Left renal cortex interstitium (tissue), 4 donors: ENCODE measurements around the gene RBM28. TPM values are rescaled to one million over a fixed set of nuclear protein-coding genes. Genes with fewer than 3 reads are reported as not detected.

Experiments used
- DNase-seq, 4 donors: peaks; one replicate each; pipeline ENCODE4 v3.0.0-alpha.2; 2013; ENCODE audit warnings: low read depth in 4 of 4, low spot score in 2 of 4, missing footprints in 1 of 4
- polyA plus RNA-seq, 4 donors: library from polyadenylated mRNA; unstranded; fragments of 120-200 nt; gene quantifications; one replicate each; pipeline ENCODE4 v1.2.1, GENCODE V29; 2013; ENCODE audit not compliant: insufficient read length in 4 of 4

The RBM28 gene
- polyA plus RNA-seq, 4 donors, result 33.8 to 60.2 (median 50.8) TPM

DNA sequence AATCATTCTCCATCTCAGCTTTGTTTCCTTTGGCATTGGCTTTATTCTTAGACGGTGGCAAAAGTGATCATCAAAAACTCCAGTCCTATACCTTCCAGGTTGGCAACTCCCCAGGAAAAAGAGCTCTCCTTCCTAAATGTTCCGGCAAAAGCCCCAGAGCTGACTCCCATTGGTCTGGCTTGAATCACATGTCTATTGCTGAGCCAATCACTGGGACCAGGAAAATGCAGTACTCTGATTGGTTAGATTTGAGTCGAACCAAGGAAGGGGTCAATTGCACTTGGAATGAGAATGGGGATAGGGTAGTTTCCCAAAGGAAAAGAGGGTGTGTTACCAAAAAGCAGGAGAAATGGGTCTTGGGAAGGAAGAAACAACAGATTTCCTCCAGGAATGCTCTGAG is 80.3 kb downstream of the RBM28 start:
- no peak for DNase-seq

DNA sequence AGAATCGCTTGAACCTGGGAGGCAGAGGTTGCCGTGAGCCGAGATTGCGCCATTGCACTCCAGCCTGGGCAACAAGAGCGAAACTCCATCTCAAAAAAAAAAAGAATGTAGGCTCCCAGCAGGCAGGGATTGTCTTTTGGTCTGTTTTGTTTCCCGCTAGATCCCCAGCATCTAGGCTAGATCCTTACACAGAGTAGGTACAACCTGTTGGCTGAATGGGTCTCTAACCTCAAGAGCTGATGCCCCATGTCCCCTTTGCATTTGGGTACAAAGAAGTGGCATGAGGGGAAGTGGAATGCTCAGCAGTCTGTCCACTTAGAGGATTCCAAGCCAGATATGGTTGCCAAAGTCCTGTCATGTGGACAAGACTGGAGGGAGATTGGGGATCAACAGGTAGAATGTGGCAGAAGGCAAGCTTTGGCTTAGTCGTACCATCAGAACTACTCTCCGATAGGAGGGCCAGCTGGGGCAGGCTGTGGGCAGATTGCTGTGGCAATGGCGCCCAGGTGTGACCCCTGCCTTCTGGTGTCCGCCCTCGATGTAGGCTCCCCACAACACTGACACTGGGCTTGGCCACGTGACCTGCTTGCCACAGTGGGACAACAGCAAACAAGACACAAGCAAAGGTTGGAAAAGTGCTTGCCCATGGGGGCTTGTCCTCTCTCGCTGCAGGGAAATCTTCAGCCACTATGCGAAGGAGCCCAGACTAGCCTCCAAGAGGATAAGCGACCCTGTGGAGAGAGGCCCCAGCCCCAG is 81.3 kb downstream of the RBM28 start:
- no peak for DNase-seq

- DNase-seq, result no peak
Observed at GRCh38 chr7:128260069-128260795, 83.5 kb downstream of the RBM28 start.

- DNase-seq, result no peak
Observed at GRCh38 chr7:128259131-128260061, 84.3 kb downstream of the RBM28 start.

- DNase-seq, result no peak
Observed at GRCh38 chr7:128257458-128257857, 86.2 kb downstream of the RBM28 start.

GRCh38 chr7:128255271-128255670 is 88.4 kb downstream of the RBM28 start:
- no peak for DNase-seq

GRCh38 chr7:128254470-128254869 is 89.2 kb downstream of the RBM28 start:
- DNase-seq, result no peak

DNA sequence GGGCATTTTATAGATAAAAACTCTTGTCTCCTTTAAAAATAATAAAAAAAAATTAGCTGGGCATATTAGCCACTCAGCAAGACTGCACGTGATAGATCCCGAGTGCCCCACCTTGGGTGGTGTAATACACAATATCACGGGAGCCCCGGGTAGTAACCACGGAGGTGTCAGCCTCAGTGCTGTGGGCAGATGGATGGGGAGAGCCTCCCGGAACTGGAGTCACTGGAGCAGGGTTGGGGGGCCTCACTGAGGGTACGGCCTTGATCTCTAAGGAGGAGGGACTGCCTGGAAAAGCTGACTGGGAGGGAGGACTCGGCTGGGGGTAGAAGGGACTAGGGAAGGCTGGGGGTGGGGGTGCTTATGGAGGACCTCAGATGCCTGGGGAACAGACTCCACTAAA is 90.0 kb downstream of the RBM28 start:
- DNase-seq, result no peak

DNA sequence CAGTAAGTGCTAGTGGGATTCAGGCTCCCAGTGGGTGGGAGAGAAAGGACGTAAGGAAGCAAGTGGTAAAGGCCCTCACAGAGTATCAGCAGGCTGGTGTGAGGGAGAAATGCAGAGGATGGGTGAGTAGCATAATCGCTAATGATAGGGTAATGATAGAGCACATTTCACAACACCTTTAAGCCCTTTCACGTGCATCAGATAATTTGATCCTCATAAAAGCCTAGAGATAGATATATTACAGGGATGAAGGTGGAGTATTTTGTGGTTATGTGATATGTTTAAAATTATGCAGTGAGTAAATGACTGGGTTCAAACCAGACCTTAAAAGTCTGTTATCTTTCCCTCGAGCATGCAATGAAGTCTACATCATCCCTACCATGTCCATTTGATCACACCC is 92.4 kb downstream of the RBM28 start:
- DNase-seq, result no peak

Other genes with a start within 250 kb of the RBM28 start
- under 1 TPM; 0.17 to 0.37 (median 0.30) TPM for gene LEP, start 102.6 kb downstream of the RBM28 start, polyA plus RNA-seq
- gene PRRT4, start 17.8 kb upstream of the RBM28 start, polyA plus RNA-seq, result 1 to 10 TPM in 3 of 4 donors, under 1 TPM in 1; 0.73 to 1.2 (median 1.1) TPM
- 10 to 100 TPM; 26.0 to 31.8 (median 29.0) TPM for gene IMPDH1, start 66.1 kb upstream of the RBM28 start, polyA plus RNA-seq
- gene HILPDA, start 112.0 kb upstream of the RBM28 start, polyA plus RNA-seq, result 10 to 100 TPM; 16.9 to 24.4 (median 21.0) TPM
- 10 to 100 TPM; 22.3 to 33.4 (median 28.0) TPM for gene METTL2B, start 132.8 kb upstream of the RBM28 start, polyA plus RNA-seq